ENCODE data around the gene UCN3. TPM values are rescaled to one million over a fixed set of nuclear protein-coding genes. Genes with fewer than 3 reads are reported as not detected.

UCN3 gene
- total and polyA plus RNA-seq, 2 of the 4 experiments (the other 2 are of a cell fraction): not detected

- no peak overlapping the region for H4K5ac ChIP-seq (ENCODE audit: low read depth, low read length)
- no peak overlapping the region for H3K4me3 ChIP-seq (ENCODE audit: insufficient read depth, low read depth, low read length)
- ATAC-seq (ENCODE audit: low read depth): no peak
- no peak overlapping the region for H2BK5ac ChIP-seq (ENCODE audit: low read depth, low read length, poor library complexity, severe bottlenecking)
- no peak for TF ChIP-seq MXI1 (IDR thresholded peaks at IDR 0.05; ENCODE audit: borderline replicate concordance, low read depth, low read length)
- TF ChIP-seq RCOR1 (IDR thresholded peaks at IDR 0.05; ENCODE audit: insufficient replicate concordance, low read length): no peak
- TF ChIP-seq MAFK (IDR thresholded peaks at IDR 0.05; ENCODE audit: low read depth, low read length): no peak
- TF ChIP-seq RAD21 (IDR thresholded peaks at IDR 0.05; ENCODE audit: low read length): no peak
- TF ChIP-seq BHLHE40 (IDR thresholded peaks at IDR 0.05; ENCODE audit: low read depth, low read length): no peak
- H3K27ac ChIP-seq (ENCODE audit: insufficient read depth, low read length): no peak overlapping the region
- H3K23ac ChIP-seq (ENCODE audit: low read depth, low read length): no peak overlapping the region
- no peak overlapping the region for H2BK15ac ChIP-seq (ENCODE audit: low read depth, low read length)
- H3K27me3 ChIP-seq (ENCODE audit: control insufficient read depth, insufficient read depth, low read length): peaks cover 6% of the 10 kb centered on the region
- no peaks in the 10 kb centered on the region for H3K9me3 ChIP-seq (ENCODE audit: control insufficient read depth, insufficient read depth, low read length)
- no CpG with 5 or more reads among the region's 4 CpGs for WGBS, 2 experiments (ENCODE audit: extremely low coverage in 2 of 2, insufficient read length in 1 of 2)
- intact Hi-C loops (cut with micrococcal nuclease): no loop called here
- BruUV-seq (replicated peaks): no TSS peak
- dilution Hi-C loops (cut with HindIII; ENCODE audit: low sequenced_read_pairs, unreplicated experiment): no loop called here
- no peaks in the 10 kb centered on the region for H3K9me1 ChIP-seq (ENCODE audit: insufficient read depth, low read length)
- no peak overlapping the region for H2AK5ac ChIP-seq (ENCODE audit: low read depth, low read length)
- H3K14ac ChIP-seq (replicated peaks; ENCODE audit: low read depth, low read length): no peak overlapping the region
- H2AFZ ChIP-seq (replicated peaks; ENCODE audit: low read length, poor library complexity): no peak overlapping the region
- no peaks in the 10 kb centered on the region for H3K36me3 ChIP-seq (ENCODE audit: control insufficient read depth, insufficient read depth, low read length)
- ChIA-PET POLR2A (ENCODE audit: unreplicated experiment) (no interaction called here), CTCF (no interaction called here)
- H3K9ac ChIP-seq (ENCODE audit: low read depth, low read length): no peak overlapping the region
- no peaks in the 10 kb centered on the region for H3K4me1 ChIP-seq (ENCODE audit: control insufficient read depth, insufficient read depth, low read length)
- no peak overlapping the region for H4K8ac ChIP-seq (ENCODE audit: low read depth in 2 of 2, low read length in 2 of 2)
- H4K91ac ChIP-seq (ENCODE audit: insufficient read depth, low read depth, low read length): no peak overlapping the region
- no peaks in the 10 kb centered on the region for H3K79me1 ChIP-seq (ENCODE audit: low read depth in 1 of 2, low read length in 2 of 2)
- DNase-seq: no peak
- H3K4ac ChIP-seq (ENCODE audit: low read depth, low read length): no peak overlapping the region
- in situ Hi-C loops (cut with MboI; ENCODE audit: low sequenced_read_pairs): no loop called here
- H2BK120ac ChIP-seq (ENCODE audit: low read depth, low read length): no peak overlapping the region
- no peaks in the 10 kb centered on the region for H4K20me1 ChIP-seq (ENCODE audit: insufficient read depth, low read length)
- no peak overlapping the region for H2AK9ac ChIP-seq (replicated peaks; ENCODE audit: low read depth, low read length, poor library complexity)
- no peak overlapping the region for H3K56ac ChIP-seq (ENCODE audit: extremely low read depth, insufficient read depth, low read length)
- H3K18ac ChIP-seq (ENCODE audit: low read depth, low read length): no peak overlapping the region
- no peak overlapping the region for H3K4me2 ChIP-seq (ENCODE audit: low read depth, low read length)
- H2BK20ac ChIP-seq (ENCODE audit: low read depth, low read length): no peak overlapping the region
Observed at GRCh38 chr10:5323446-5323845, 41.3 kb upstream of the UCN3 start.
